HG02885 (cell line): Measurements from ENCODE around the gene TAS1R3.

Experiments used
- ATAC-seq: cut with Tn5 transposase; IDR thresholded peaks from one replicate; pipeline ENCODE4 v1.9.1; 2021; ENCODE audit warnings: mild to moderate bottlenecking; ENCODE audit not compliant: unreplicated experiment, poor library complexity

Gene TAS1R3

GRCh38 chr1:1320666-1321448 is 10.2 kb upstream of the TAS1R3 start:
- ATAC-seq, result no peak

- no peak for ATAC-seq
Measured at GRCh38 chr1:1321477-1321876, 9.6 kb upstream of the TAS1R3 start.

- no peak for ATAC-seq
Measured at GRCh38 chr1:1322418-1322817, 8.7 kb upstream of the TAS1R3 start.

- ATAC-seq, result no peak
Measured at GRCh38 chr1:1322952-1323351, 8.1 kb upstream of the TAS1R3 start.

- ATAC-seq, result peak; percentile 26
Measured at GRCh38 chr1:1324084-1324523, 7.0 kb upstream of the TAS1R3 start.

GRCh38 chr1:1324524-1325287 is 6.4 kb upstream of the TAS1R3 start, which contains the start of the genes CPTP and INTS11:
CPTP (plus strand) TSS chr1:1324802; CDS start chr1:1326911, 2,109 bp downstream.
INTS11 (minus strand) TSS chr1:1324660; CDS start chr1:1324608, 52 bp downstream.
- ATAC-seq, result peak; percentile 79

- no peak for ATAC-seq
Measured at GRCh38 chr1:1325288-1326074, 5.6 kb upstream of the TAS1R3 start.

GRCh38 chr1:1326075-1326605 is 4.9 kb upstream of the TAS1R3 start:
- ATAC-seq, result no peak

GRCh38 chr1:1327291-1327690 is 3.8 kb upstream of the TAS1R3 start:
- ATAC-seq, result no peak

- ATAC-seq, result no peak
Measured at GRCh38 chr1:1328254-1328653, 2.8 kb upstream of the TAS1R3 start.

GRCh38 chr1:1329304-1330210 is 1.5 kb upstream of the TAS1R3 start:
- ATAC-seq, result no peak

- ATAC-seq, result no peak
Measured at GRCh38 chr1:1330366-1331067, 563 bp upstream of the TAS1R3 start.

- no peak for ATAC-seq
Measured at GRCh38 chr1:1332031-1332755, 1.1 kb downstream of the TAS1R3 start.

GRCh38 chr1:1332774-1333480 is 1.8 kb downstream of the TAS1R3 start:
- ATAC-seq, result no peak

GRCh38 chr1:1333551-1334241 is 2.6 kb downstream of the TAS1R3 start:
- ATAC-seq, result no peak

GRCh38 chr1:1334835-1335234 is 3.8 kb downstream of the TAS1R3 start:
- no peak for ATAC-seq

- no peak for ATAC-seq
Measured at GRCh38 chr1:1335283-1335682, 4.2 kb downstream of the TAS1R3 start.
